GM21423 (cell line): Measurements from ENCODE around the gene IPO8.
"Not testable (repeated sequence)": the region's sequence is repeated elsewhere in the genome, so short reads cannot be mapped to it uniquely, and the experiment has no call there.

ENCODE experiments used
- ATAC-seq: cut with Tn5 transposase; IDR thresholded peaks from one replicate; pipeline ENCODE4 v1.9.1; 2021; ENCODE audit warnings: mild to moderate bottlenecking, moderate library complexity; ENCODE audit not compliant: unreplicated experiment

Gene IPO8

GRCh38 chr12:30691122-30691879, 4.4 kb downstream of the IPO8 start:
- ATAC-seq: no peak

DNA sequence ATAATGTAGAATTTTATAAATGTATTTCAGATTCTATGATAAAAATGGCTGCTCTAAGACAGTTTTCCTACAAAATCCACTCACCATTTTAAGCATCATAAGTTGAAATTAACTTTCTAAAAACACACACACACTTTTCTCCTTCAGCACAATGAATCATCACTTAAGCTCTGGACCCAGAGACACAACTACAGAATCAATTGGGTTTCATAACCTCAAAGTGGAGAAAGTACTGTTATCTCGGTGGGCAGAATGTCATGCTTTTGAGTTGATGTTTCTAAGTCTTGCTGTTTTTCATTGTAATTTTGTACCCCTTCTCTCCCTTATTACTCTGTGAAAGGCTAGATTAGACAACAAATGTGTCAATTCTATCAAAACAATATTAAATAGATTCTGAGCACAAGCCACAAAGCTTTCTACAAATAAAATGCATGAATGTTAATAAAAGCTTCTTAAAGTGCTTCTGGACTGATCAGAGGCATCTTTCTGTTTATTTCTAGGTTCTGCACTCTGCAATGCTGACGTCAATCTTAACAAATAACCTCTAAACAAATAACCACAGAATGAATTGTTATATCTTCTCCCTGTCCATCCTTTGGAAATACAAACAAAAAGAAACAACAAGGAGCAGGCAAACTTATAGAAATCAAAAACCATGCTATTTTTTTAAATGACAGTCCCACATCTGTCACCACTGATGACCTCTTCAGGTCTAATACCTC, 8.2 kb downstream of the IPO8 start:
- ATAC-seq: no peak

- no peak for ATAC-seq
Observed at GRCh38 chr12:30679241-30679640, 16.4 kb downstream of the IPO8 start.

GRCh38 chr12:30678221-30678620, 17.4 kb downstream of the IPO8 start:
- no peak for ATAC-seq

DNA sequence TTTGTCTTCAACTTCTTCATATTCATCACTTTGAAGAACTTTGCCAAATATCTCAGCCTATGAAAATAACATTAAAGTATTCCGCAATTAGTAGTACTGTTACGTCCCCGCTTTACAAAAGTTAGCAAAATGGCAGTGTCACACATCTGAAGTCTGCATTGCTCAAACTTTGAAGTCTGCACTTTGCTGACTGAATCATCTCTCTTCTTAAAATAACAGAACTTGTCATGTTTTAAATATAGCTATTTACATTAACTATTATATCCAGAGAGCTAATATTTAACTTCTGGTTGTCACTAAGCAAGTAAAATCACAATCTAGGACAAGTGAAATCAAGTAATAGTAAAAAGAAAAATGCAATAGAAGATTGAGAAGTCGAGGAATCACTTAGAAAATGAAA, 34.5 kb downstream of the IPO8 start:
- no peak for ATAC-seq

DNA sequence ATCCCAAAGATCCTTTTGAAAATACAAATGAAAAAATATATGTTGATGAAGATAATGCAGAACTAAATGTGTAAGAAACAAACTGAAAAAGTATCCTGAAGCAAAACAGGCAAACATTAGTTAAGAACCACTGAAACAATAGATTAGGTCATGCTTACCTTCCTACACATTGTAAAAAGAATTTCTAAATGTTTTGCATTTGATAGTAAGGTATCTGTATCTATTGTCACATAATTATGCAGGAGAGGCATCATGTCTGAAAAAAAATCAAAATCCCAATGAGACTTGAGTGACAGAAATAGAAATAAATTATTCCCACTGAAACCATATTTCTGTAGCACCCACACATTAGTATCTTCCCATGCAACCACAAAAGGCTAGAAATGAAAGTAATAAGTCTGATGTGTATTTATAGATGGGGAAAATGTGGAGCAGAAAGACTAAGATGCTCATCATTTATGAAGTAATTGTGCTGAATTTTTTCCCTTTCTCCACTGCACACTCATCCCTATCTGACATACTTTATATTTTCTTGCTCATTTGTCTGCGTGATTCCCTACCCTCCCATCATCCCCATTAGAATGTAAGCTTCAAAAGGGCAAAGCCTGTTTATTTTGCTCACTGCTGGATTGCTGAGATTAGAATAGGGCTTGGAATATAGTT, 43.5 kb downstream of the IPO8 start:
- no peak for ATAC-seq

- ATAC-seq: no peak
Observed at GRCh38 chr12:30646821-30647220, 48.8 kb downstream of the IPO8 start.

DNA sequence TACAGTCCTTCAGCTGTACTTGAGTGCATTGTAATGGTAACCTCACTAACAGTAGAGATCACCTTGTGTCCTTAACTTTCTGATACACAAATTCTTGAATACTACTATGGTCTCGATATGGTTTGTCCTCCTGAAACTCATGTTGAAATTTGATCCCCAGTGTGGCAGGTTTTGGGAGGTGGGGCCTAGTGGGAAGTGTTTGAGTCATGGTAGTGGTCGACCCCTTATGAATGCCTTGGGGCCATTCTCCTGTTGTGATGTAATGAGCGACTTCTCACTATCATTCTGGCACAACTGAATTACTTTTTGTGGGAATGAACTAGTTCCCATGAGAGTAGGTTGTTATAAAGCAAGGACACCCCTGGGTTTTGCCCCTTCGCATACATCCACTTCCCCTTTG, 52.3 kb downstream of the IPO8 start:
- no peak for ATAC-seq

GRCh38 chr12:30640392-30640791, 55.3 kb downstream of the IPO8 start:
- ATAC-seq: no peak

DNA sequence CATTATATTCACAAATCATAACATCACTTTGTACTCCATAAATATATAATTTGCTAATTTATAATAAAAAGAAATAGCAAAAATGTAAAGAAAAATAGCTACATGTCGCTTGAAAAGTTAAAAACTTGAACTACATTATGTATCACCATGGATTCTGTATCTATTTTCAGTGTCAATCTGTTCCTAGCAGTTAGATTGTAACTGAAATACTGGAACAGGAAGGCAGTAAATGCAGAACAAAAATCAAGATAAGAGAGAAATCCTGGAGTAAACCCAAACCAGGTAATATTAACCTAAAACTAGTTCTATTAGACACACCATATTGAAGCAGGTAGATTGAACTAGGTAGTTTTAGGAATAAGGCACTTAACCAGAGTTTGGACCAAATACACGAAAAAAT, 60.3 kb downstream of the IPO8 start:
- ATAC-seq: no peak

DNA sequence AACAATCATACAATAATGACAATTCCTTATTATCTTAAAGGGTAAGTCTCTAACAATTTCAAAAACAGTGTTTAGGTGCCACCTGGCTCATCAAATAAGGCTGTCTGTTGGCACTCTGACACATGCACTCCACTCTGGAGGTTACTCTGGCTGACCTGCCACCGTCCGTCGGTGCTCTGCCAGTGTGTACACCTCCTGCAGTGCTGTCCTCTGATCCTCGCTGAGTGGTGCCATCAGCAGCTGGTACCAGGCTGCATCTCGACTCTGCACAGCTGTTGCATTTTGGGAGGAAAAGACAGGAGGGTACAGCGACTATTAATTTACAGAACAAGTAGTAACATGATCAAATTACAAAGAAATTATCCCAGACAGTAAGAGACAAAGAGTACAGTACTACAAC, 63.9 kb downstream of the IPO8 start:
- no peak for ATAC-seq

GRCh38 chr12:30630979-30631285, 64.7 kb downstream of the IPO8 start:
- ATAC-seq: no peak

GRCh38 chr12:30630076-30630978, 65.3 kb downstream of the IPO8 start:
- ATAC-seq: no peak

DNA sequence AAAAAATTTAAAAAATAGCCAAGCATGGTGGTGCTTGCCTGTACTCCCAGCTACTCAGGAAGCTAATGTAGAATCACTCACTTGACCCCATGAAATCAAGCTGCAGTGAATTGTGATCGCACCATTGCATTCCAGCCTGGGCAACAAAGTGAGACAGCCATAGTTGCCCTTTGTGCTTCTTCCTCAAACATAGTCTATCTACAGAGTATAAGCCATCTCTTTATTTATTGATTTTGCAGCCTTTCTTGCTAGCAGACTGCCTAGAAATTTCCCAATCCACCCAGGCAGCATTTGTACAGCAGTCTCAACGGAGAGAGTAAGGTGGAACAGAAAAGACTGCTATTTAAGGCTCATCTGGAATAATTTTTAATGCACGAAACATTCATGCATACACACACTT, 68.8 kb downstream of the IPO8 start:
- no peak for ATAC-seq

DNA sequence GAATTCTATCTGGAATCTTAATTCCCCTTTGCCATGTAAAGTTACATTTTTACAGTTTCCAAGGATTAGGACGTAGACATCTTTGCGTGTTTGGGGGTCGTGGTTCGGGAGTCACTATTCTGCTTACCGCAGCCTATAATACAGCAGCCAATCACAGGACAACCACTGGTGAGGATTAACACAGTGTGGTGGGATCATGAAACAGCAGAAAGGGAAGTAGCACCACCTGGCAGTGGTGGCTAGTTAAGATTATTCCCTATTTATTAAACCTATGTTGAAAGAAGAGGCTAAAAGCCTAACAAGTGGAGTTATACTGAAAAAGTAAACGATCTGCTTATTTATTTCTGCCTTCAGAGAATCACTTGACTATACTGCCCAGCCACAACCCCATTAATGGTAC, 71.7 kb downstream of the IPO8 start:
- ATAC-seq: no peak

DNA sequence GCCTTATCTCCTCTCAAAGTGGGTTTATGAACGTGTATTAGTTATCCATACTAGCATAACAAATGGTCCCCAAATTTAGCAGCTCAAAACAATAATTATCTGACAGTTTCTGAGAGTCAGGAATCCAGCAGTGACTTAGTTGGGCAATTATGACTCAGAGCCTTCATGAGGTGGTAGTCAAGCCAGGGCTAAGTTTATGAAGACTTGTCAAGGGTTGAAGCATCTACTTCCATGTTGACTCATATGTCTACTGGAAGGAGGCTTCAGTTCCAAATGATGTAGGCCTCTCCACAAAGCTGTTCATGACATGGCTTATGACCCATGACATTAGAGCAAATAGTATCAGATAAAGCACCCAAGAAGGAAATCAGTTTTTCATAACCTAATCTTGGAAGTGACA, 73.2 kb downstream of the IPO8 start:
- ATAC-seq: peak; percentile 72

DNA sequence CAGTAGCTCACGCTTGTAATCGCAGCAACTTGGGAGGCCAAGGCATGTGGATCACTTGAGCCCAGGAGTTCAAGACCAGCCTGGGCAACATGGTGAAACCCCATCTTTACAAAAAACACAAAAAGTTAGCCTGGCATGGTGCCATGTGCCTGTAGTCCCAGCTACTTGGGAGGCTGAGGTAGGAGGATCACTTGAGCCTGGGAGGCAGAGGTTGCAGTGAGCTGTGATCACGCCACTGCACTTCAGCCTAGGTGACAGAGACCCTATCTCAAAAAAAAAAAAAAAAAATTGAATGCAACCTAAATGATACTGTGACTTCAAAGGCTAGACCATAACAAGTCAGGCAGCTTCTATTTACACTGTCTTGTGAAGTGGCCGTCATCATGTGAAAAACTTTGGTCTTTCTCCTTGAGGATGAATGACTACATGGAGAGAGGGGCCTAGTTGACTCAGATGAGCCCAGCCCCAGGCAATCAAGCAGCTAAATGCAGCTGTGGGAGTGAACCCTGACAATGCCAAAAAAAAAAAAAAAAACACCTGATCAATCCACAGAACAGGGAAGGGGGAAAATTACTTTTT, 73.9 kb downstream of the IPO8 start:
- not testable (repeated sequence) for ATAC-seq

- no peak for ATAC-seq
Observed at GRCh38 chr12:30617346-30618016, 78.2 kb downstream of the IPO8 start.

DNA sequence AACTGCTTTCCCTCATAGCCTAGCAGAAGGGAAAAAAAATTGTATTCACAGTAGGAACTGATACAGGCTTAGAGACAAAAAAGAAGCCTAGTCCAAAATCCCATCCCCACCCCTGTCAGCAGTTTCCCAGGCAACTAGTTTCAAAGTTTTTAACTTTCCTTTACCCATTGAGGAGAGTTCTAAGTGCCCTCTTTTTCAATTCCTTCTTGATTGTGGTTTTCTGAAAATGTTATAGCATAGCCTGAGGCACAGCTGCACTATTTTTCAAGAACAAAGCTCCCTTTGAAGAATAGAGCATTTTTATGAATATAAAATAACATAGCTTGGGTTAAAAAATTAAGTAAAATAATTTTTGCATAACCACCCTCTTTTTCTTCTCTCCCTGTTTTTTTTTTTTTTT, 81.6 kb downstream of the IPO8 start:
- ATAC-seq: no peak

DNA sequence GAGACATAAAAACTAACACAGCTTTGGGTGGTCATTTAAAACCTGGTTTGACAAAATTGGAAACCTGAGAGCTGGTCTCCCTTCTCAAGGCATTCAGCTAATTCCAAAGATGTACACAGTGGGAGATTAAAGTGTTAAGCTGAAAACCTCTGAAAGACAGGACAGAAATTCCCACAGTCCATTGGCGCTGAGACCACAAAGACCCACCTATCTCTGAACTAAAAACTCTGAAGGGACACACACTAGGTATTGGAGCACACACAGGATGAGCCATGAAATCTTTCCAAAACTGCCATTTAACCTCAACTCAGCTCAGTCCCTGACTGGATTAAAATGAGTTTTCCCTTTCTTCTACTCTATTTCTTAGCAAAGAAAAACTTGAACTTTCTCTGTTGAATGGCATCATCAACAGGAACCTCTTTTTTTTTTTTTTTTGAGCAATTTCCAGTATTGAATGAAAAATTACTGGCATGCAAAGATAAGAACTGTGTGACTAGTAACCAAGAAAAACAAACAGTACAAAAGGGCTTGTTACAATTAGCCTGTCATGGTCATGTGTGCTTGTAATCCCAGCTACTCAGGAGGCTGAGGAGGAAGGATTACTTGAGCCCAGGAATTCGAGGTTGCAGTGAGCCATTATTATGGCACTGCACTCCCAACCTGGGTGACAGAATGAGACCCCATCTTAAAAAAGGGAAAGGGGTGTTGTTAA, 82.4 kb downstream of the IPO8 start:
- no peak for ATAC-seq
